Fibroblast of lung (primary cell): ENCODE data around the gene TRAPPC2. TPM values are rescaled to one million over a fixed set of nuclear protein-coding genes. Genes with fewer than 3 reads are reported as not detected.

Experiments used
- DNase-seq, 2 donors: peaks; one replicate each; pipeline versions ENCODE4 v3.0.0 to v3.0.0-alpha.2; 2010; ENCODE audit warnings: low read depth in 2 of 2
- H2AFZ ChIP-seq: 2 replicates; pipeline ENCODE4 v1.5.1; 2012; ENCODE audit warnings: low read length, control low read depth, inconsistent platforms
- H3K27ac ChIP-seq: 2 replicates; pipeline ENCODE4 v1.5.1; 2011; ENCODE audit warnings: low read length, control low read depth; ENCODE audit not compliant: insufficient read depth
- H3K27me3 ChIP-seq: 2 replicates; pipeline ENCODE4 v1.5.1; 2011; ENCODE audit warnings: mild to moderate bottlenecking, low read length; ENCODE audit not compliant: control insufficient read depth, insufficient read depth
- H3K36me3 ChIP-seq: 2 replicates; pipeline ENCODE4 v1.5.1; 2011; ENCODE audit warnings: low read length; ENCODE audit not compliant: control insufficient read depth, insufficient read depth
- H3K4me1 ChIP-seq: 2 replicates; pipeline ENCODE4 v1.5.1; 2011; ENCODE audit warnings: low read length; ENCODE audit not compliant: control insufficient read depth, insufficient read depth; ENCODE audit errors: extremely low read depth
- H3K4me2 ChIP-seq: 2 replicates; pipeline ENCODE4 v1.5.1; 2011; ENCODE audit warnings: low read length, control low read depth; ENCODE audit not compliant: insufficient read depth; ENCODE audit errors: extremely low read depth
- H3K4me3 ChIP-seq, 4 experiments: fragments of 200-600 bp in 1 of 4; sonication (generic) in 1 of 4; replicated peaks in 1 of 4; 2 replicates each; pipeline ENCODE4 v1.5.1; 2011 to 2016; ENCODE audit warnings: low read length in 4 of 4, low read depth in 3 of 4, mild to moderate bottlenecking in 3 of 4, control low read depth in 2 of 4, inconsistent platforms in 1 of 4, mixed read lengths in 1 of 4; ENCODE audit not compliant: insufficient read depth in 1 of 4; ENCODE audit errors: control extremely low read depth in 1 of 4
- H3K79me2 ChIP-seq: 2 replicates; pipeline ENCODE4 v1.5.1; 2012; ENCODE audit warnings: mild to moderate bottlenecking, low read length, inconsistent platforms; ENCODE audit not compliant: control insufficient read depth, insufficient read depth
- H3K9ac ChIP-seq: 2 replicates; pipeline ENCODE4 v1.5.1; 2011; ENCODE audit warnings: mild to moderate bottlenecking, low read length, control low read depth; ENCODE audit not compliant: insufficient read depth
- H3K9me3 ChIP-seq: 2 replicates; pipeline ENCODE4 v1.5.1; 2012; ENCODE audit warnings: low read depth, low read length; ENCODE audit not compliant: control insufficient read depth, insufficient read depth
- H4K20me1 ChIP-seq: 2 replicates; pipeline ENCODE4 v1.5.1; 2011; ENCODE audit warnings: low read length; ENCODE audit not compliant: control insufficient read depth, insufficient read depth; ENCODE audit errors: extremely low read depth
- CTCF ChIP-seq, 2 donors: IDR thresholded peaks in 1 of 2; conservative IDR thresholded peaks in 1 of 2; 1 replicate in 1 of 2; 2 replicates in 1 of 2; pipeline ENCODE4 v1.5.1; 2011 to 2012; ENCODE audit warnings: low read length in 2 of 2, control low read depth in 1 of 2, inconsistent platforms in 1 of 2, low read depth in 1 of 2, mild to moderate bottlenecking in 1 of 2
- EZH2 ChIP-seq: IDR thresholded peaks from 2 replicates; pipeline ENCODE4 v1.5.1; 2012; ENCODE audit warnings: low read length, control low read depth, mild to moderate bottlenecking; ENCODE audit errors: missing control alignments
- polyA plus RNA-seq, 2 donors: library from polyadenylated mRNA; depleted of rRNA in 1 of 2; stranded (reverse) in 1 of 2; unstranded in 1 of 2; fragments of >200 nt; gene quantifications; 2 replicates each; pipeline ENCODE4 v1.2.1, GENCODE V29; 2011 to 2012; ENCODE audit warnings: missing spikeins in 1 of 2
- total RNA-seq: library from RNA; depleted of rRNA; stranded (reverse); fragments of >200 nt; gene quantifications from 2 replicates; pipeline ENCODE4 v1.2.1, GENCODE V29; 2014

Gene TRAPPC2
- total and polyA plus RNA-seq, 2 donors (not counting 1 experiment from before 2014, with no cell fraction given), result 16.0 to 22.0 TPM

DNA sequence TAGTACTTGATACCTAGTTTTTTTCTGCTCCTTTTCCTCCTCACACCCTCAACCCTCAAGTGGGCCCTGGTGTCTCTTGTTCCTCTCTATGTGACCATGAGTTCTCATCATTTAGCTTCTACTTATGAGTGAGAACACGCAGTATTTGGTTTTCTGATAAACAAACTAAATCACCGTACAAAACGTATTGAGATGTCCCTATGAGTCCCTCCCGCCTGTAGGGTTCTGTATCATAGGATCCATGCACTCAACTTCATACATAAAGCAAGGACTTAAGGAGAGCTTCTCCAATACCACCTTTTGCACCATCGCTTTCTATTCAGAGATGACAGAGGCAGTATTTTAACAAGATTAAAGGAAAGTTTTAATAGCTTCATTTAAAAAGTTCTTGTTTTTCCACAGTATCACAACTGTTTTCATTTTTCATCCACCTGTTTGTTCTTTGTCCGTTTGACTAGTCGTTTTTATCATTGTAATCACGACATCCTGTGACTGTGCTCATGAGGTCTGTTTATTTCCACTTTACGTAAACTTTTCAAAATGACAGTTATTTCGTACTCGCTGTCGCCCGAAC lies 45.9 kb downstream of the TRAPPC2 start:
- Histone ChIP-seq H3K9me3 (no peaks in the 10 kb centered on the region), H4K20me1 (no peaks in the 10 kb centered on the region), H3K27me3 (no peaks in the 10 kb centered on the region), H3K36me3 (no peaks in the 10 kb centered on the region), H3K4me2 (peak overlapping the region; percentile 78), H3K79me2 (peaks cover 38% of the 10 kb centered on the region), H3K4me3 (peak overlapping the region; percentile 50 to 88 (median 70)), H3K27ac (no peak overlapping the region), H3K9ac (no peak overlapping the region), H3K4me1 (no peaks in the 10 kb centered on the region), H2AFZ (peak overlapping the region; percentile 69)
- no peak for DNase-seq
- TF ChIP-seq EZH2 (no peak), CTCF (conservative IDR thresholded peaks at IDR 0.05 in 1 of 2, IDR thresholded peaks at IDR 0.05 in 1 of 2; ENCODE audit: low read depth in 1 of 2, low read length in 2 of 2) (no peak)

DNA sequence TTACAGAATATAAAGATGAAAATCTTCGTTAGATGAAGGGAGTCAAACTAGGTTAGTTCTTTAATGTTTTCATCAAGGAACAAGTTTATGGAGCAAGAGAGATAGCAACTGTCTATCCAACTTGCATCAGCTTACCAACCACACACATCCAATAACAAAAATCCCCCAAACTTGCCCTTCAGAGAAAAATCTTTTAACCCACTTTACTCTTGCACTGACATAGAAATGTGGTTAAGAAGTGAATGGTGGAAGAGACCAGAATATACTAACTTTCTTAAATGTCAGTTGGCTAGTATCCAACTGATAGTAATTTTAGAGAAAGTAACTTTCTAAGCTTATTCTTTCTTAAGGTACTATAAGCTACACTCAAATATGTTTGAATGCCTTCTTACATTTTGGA lies 47.2 kb downstream of the TRAPPC2 start:
- H2AFZ ChIP-seq, result no peak overlapping the region
- H3K36me3 ChIP-seq, result no peaks in the 10 kb centered on the region
- no peak overlapping the region for H3K4me2 ChIP-seq
- TF ChIP-seq EZH2 (no peak), CTCF (conservative IDR thresholded peaks at IDR 0.05 in 1 of 2, IDR thresholded peaks at IDR 0.05 in 1 of 2; ENCODE audit: low read depth in 1 of 2, low read length in 2 of 2) (no peak)
- no peaks in the 10 kb centered on the region for H4K20me1 ChIP-seq
- no peaks in the 10 kb centered on the region for H3K9me3 ChIP-seq
- no peak overlapping the region for H3K27ac ChIP-seq
- no peaks in the 10 kb centered on the region for H3K4me1 ChIP-seq
- no peak for DNase-seq
- peaks cover 26% of the 10 kb centered on the region for H3K79me2 ChIP-seq
- H3K9ac ChIP-seq, result no peak overlapping the region
- no peaks in the 10 kb centered on the region for H3K27me3 ChIP-seq
- H3K4me3 ChIP-seq, result no peak overlapping the region

DNA sequence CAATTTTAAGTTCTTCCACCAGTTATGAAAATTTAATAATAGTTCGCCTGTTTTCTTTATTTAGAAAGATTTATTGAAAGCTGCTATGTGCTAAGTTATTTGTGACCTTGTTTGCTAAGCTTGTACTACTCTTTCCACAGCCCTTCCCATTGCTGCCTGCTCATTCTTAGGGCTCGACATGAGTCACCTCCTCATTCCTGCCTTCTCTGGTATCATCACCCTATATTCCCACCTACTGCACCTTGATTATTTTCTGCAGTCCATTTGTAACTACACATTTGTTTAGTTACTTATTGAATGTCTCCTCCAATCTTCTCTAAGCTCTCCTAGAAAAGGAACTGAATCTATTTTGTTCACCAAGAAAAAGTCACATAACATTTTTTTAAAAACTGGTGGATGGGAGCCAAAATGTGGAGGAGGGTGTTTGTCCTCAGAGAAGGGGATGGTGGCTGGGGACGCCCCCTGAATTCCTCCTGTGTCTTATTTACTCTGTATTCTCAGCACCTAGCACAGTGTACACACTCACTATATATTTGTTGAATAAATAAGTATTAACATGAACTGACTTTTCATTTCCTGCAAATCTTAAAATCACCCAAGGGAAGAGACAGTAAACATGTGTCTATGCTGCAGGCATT lies 49.2 kb downstream of the TRAPPC2 start:
- TF ChIP-seq EZH2 (no peak), CTCF (conservative IDR thresholded peaks at IDR 0.05 in 1 of 2, IDR thresholded peaks at IDR 0.05 in 1 of 2; ENCODE audit: low read depth in 1 of 2, low read length in 2 of 2) (no peak)
- Histone ChIP-seq H3K4me1 (no peaks in the 10 kb centered on the region), H3K9me3 (no peaks in the 10 kb centered on the region), H3K4me2 (no peak overlapping the region), H3K36me3 (no peaks in the 10 kb centered on the region), H4K20me1 (no peaks in the 10 kb centered on the region), H3K27me3 (no peaks in the 10 kb centered on the region), H2AFZ (no peak overlapping the region), H3K79me2 (peaks cover 9% of the 10 kb centered on the region), H3K9ac (no peak overlapping the region), H3K4me3 (no peak overlapping the region), H3K27ac (no peak overlapping the region)
- DNase-seq, result peak in 1 of 2 donors; percentile 43
